ENCODE data around the gene TNNT2.
A peak's percentile ranks its signal among the peaks of the same experiment; 100 is the strongest.

Gene TNNT2

DNA sequence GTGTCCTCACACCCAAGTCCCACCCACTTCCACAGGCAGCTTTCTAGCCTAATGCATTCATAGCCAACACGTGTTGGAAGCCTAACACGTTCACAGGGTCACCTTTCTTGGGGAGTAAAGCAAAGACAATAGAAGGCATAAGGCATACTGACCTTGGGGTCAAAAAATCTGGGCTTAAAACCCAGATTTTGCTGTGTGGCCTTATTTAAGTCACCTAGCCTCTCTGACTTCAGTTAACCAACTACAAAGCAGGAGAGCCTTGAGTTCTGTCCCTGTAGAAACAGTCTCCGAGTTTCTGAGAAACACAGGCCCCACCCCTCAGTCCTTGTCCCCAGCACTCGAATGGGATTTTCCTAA is 1.4 kb downstream of the TNNT2 start:
- DNase-seq = no peak

DNA sequence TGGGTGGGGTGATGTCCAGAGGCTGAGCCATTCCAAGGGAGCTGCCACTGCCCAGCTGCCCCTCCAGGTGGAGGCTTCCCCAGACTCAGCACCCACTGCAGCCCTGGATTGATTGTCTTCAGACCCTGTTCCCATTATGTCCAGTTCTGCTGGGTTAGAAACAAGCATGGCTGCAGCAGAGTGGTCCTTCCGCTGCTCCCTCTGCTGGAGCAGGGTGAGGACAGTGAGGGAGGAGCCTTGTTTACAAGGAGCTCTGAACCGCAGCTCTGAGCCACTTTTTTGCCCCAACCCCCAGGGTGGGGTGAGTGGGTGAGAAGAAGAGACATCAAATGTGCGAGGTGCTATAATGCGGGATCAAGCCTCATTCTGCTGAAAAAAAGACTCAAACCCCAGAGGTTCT is 2.3 kb downstream of the TNNT2 start:
- DNase-seq = no peak

DNA sequence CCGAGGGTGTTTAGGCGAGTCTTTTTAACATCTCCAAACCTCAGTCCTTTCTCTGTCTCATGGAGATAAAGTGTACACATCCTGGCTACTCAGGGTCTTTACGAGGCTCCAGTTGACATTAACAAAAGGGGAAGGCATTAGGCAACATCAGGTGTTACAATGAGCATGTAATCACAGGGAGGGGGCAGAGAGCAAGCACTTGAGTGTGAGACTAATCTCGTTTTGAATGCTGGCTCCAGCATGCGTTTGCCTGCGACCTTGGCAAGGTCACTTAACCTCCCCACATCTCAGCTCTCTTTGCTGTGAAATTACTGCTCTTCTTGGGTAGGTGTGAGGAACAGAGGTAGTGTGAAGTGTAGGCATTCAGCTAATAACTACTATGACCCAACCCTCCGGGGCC is 3.1 kb downstream of the TNNT2 start:
- peak; percentile 57 for DNase-seq

DNA sequence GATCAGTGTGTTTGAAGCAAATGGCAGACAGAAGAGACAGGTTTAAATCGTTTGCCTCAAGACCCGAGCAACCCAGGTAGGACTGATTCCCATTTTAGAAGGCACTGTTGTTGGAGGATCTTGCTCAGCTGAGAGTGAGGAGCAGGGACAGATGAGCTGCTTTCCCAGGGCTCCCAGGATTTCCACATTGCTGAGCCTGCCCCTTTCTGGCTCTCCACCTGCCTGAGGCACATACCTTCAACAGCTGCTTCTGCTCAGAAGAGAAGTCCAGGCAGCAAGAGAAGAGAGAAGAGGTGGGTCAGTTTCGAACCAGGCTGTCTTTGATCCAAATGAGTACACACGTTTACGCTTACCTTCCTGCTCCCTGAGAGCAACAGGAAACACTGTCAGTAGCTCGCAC is 5.7 kb downstream of the TNNT2 start:
- DNase-seq = no peak

DNA sequence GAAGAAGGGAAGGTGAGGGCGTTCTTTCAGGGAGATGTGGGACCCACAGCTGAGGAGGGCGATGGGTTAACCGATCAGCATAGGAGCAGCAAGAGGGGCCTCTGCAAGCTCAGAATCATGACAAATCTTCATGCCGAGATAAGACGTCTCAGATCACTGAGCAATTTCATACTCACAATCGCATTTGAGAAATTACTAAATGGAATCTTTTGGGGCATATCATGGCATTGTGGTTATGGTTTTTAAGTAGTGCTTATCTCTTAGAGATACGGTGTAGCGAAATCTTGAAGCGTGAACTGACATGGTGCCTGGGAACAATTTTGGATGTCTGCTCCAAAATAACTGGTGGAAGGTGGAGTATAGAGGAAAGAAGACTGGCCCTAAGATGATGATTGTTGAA is 6.2 kb downstream of the TNNT2 start:
- no peak for DNase-seq

DNA sequence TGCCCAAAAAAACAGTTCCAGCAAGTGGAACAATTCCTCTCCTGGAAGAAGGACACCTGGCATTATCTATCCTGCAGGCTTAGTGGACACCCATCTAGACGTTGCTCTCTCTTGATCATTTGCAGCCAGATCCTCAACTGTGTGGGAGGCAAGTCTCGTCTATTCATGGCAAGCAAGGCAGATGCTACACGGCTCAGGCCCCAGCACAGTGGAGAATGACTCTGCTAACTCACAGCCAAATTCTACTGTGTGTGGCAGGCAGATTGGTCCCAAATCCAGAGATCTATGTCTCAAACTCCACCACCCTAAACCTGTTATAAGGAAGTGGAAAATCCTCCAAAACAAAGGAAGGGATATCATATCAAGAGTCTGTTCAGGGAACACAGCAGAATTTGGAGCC is 7.0 kb downstream of the TNNT2 start:
- no peak for DNase-seq

DNA sequence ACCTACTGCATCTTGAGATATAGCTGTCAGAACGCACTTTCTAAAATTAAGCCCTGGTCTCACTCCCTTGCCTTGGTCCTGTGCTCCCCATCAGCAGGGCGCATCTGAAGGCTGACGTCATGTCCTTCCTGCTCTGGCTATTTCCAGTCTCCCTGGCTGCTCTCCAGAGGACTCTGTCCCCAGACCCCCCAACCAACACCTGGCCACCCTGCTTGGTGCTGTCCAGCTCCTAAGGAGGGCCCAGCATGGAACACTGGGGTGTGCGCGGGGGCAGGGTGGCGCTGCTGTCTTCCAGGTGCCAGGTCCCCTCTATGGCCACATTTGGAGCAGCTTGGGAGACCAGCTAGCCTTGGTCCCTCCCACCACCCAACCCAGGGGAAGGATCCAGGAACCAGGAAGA is 8.3 kb downstream of the TNNT2 start:
- DNase-seq = no peak

DNA sequence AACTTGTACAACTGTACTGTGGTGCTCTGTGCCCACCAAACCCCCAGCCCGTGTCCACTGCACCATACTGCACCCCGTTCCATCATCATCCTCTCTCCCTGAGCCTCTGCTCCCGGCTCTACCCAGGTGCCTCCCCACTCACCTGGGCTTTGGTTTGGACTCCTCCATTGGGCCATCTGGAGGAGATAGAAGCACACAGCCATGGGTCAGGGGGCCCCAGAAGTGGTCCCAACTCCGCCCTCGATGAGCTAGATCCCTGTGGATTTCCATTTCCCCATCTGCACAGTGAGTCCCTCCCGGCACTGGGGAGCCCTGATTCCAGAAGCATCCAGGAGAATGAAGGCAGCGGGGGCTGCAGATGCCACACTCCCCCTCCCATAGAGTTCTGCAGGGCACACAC is 10.8 kb downstream of the TNNT2 start:
- DNase-seq = no peak

DNA sequence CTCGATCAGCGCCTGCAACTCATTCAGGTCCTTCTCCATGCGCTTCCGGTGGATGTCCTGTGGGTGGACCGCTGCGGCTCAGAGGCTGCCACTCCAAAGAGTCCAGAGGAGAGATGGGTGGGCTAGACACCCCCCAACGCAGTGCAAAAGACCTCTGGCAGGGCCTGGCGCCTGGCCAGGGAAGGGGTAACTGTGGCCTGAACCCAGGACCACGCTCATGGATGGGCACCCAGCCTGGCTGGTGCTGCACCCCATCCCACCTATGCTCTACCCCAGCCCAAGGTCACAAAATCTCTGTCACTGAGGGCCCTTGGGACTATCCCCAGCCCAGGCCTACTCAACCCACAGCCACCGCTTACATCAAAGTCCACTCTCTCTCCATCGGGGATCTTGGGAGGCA is 12.2 kb downstream of the TNNT2 start:
- no peak for DNase-seq

DNA sequence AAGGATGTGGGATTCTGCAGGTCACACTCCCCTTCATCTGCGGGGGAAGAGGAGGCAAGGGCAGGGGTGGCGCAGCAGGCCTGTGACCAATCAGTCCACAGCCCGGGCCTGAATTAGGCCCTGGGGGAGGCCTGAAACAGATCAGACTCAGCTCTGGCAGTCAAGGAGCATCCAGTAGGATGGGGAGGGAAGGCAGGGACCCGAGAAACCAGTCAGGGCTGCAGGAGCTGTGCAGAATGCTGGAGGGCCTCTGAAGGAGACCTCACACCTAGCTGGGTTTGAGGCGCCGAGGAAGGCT is 12.7 kb downstream of the TNNT2 start:
- DNase-seq = no peak

DNA sequence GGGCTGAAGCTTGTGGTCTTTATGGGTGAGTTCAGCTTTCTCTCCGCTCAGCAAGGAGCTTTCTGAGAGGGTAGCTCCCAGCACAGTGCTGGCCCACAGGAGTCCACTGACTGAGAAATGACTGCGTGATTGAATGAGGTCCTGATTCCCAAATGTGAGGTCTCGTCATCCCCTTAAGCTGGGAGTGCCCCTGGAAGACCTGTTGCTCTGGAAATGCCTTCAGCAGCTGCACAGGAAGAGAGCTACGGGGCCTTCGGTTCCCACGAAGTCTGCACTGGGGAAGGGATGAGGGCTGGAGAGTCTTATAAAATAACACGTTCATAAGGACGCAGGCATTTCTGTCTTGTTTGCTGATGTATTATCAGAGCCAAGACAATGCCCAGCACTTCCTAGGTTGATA is 14.0 kb downstream of the TNNT2 start:
- no peak for DNase-seq

DNA sequence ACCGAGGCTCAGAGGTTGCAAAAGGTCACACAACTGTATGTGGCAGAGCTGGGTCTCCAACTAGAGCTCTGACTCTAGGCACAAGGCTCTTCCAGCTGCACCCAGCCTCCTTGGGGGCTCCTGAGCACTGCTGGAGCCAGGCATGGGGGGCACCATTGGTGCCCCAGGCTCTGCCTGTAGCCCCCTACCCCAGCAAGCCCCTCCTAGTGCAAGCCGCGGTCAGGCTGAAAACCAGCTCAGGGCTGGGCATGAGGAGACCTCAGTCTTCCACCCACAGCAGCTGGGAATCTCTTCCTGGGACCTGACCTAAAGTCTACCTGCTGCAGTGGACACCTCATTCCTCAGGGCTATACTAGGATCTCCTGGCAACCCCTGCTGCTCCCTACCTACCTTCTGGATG is 14.6 kb downstream of the TNNT2 start:
- no peak for DNase-seq

DNA sequence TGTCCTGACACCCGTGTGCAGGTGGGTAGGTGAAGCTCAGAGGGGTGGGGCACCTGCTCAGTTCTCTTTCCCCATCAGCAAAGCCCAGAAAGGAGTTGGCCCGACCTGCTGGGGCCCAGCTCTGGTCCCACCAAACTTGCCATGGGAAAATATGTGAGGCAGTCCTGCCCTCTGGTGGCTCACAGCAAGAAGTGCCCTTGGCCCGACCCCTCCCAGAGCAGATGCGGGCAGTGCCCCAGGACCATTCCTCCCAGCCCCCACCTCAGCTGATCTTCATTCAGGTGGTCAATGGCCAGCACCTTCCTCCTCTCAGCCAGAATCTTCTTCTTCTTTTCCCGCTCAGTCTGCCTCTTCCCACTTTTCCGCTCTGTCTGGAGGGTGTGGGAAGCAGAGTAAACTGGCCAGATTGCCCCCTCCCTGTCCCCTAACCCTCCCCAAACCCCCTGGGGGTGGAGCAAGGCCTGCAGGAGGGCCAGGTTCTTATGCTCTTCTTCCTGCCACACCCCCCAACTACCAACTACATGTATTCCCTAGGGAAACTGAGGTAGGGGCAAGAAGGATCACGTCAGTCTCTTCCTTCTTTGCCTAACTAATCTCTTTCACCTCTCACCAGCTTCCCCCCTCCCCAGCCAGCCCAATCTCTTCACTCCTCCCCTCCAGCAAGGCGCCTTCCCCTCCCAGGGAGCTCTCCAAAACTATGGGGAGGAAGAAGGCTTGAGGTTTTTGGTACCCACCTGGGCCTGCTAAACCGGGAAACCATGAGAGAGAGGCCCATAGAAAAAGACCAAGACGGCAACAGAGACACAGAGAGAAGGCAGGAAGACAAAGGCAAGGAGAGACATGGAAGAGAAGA is 15.6 kb downstream of the TNNT2 start:
- peak; percentile 21 for DNase-seq

DNA sequence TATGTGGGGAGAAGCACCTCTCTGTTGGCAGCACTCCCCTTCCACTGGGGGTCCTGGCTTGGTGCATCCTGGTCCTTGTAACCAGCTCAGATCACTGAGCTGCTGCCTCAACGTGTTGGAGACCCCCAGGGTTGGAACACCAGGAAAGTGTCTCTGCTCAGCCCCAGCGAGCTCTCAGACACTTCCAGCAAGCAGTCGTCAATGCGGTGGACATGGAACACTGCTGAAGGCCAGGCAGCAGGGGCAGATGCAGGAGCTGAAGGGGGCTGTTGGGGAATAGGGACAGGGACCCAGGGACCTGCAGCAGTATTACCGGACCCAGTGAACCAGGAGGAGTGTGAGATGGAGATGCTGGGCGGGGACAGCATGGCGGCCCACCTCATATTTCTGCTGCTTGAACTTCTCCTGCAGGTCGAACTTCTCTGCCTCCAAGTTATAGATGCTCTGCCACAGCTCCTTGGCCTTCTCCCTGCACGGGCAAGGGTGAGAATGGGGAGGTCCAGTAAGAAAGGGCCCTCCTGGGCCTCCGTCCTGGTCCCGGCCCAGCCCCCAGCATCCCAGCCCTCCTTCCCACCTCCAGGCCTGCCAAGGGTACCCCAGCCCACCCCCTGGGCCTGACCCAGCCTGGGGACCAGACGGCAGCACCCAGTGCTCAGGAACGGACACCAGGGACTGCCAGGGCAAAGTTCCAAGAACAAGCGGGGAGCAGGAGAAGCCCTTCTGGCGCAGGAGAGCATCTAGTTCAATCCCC is 16.4 kb downstream of the TNNT2 start:
- DNase-seq = no peak

DNA sequence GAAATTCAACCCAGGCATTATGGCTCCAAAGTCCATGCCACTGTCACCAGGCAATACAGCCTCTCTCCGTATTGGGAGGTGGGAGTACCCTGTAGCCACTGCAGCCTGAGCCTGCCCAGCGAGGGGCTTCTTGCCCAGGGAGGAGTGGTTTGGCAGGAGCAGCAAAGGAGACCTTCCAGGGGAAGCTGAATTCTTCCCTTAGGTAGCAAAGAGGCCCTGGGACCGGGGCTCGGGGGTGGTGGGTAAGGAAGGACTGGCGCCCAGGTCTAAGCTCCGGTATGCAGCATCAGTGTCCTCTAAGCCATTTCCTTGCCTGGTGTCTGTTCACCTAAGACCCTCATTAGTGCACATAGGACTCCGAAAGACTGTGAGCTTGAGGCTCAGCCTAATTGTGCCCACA is 17.0 kb downstream of the TNNT2 start:
- no peak for DNase-seq

DNA sequence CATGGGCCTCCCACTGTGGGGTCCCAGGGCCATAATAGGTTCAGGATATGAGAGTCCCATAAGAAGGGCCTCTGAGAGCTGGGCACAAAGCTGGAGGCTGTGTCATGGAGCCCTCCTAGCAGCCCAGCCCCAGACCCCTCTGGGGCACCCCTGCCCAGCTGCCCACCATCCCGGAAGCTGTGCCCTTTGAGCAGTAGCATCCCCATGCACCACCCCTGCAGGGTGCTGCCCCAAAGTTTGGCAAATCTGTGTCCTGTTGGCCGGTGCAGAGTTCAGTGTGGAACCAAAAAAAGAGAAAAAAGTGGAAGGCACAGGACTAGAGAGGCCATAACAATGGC is 17.6 kb downstream of the TNNT2 start:
- no peak for DNase-seq

DNA sequence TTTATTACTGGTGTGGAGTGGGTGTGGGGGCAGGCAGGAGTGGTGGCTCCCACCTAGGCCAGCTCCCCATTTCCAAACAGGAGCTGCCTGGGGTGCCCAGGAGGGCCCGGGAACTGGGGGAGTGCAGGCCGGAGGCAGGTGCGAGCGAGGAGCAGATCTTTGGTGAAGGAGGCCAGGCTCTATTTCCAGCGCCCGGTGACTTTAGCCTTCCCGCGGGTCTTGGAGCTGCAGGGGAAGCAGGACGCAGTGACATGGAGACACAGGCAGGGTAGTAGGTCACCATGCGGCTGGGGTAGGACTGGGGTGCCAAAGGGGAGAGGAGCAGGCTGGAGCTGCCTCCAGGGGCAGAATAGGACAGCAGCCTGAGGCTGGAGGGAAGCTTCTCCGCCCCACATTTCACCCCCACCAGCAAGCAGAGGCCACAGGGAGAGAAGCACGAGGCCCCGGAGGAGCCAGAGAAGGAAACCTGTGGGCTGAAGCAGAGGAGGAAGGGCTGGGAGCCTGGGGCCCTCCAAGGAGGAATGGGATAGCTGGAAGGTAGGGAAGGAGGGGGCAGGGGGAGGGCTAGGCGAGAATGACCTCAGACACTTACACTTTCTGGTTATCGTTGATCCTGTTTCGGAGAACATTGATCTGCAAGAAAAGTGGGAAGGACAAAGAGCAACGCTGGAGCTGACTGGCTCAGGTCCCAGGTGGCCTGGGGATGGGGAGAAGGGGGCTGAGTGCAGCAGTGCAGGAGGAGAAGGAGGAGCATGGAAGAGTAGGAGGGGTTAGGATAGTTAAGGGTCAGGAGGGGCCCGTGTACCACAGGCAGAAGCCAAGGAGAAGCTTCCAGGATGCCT is 18.2 kb downstream of the TNNT2 start:
- DNase-seq = no peak

DNA sequence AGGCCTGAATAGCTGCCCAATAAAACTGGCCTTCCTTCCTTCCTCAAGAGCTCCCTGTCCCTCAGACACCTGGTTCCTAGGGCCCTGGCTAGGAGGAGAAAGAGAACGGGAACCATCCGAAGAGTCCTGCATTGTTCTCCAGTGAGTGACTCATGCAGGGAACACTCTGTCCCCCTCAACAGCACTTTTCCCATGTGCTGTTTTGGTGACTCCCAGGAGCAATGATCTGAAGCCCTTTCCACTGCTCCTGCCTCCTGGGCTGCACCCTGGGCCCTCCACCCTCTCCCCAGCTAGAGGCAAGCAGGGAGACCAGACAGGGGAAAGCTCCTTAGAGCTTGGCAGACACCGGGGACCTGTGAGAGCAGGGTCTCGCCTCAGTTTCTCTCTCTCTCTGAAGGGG is 18.9 kb downstream of the TNNT2 start:
- no peak for DNase-seq

DNA sequence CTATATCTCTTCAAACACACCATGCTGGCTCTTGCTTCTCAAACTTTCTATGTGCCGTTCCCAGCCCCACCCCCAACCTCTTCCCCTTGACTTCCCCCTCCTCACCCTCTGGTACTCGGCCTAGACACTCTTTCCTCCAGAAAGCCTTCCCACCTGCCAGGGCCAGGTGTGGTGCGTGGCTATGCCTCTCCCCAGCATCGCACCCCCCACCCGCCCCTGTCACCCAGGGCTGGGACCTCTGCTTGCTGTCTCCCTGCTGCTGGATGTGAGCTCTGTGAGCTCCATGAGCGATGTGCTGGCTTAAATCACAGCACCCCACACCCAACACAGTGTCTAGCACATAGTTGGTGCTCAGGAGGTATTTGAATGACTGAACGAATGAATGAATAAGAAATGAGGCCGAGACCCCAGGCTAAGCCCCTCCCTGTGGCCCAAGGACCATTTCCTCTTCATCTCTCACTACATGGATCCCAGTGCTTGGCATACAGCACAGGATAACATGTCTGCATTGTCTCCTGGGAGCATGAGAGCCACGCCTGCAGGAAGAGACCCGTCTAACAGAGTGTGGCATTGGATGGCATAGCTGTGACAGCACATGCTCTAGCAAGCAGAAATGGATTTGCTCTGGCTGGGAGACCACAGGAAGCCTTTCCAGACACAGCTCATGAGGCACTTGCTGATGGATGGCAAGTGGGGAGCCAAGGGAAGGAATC is 19.7 kb downstream of the TNNT2 start:
- DNase-seq = no peak

DNA sequence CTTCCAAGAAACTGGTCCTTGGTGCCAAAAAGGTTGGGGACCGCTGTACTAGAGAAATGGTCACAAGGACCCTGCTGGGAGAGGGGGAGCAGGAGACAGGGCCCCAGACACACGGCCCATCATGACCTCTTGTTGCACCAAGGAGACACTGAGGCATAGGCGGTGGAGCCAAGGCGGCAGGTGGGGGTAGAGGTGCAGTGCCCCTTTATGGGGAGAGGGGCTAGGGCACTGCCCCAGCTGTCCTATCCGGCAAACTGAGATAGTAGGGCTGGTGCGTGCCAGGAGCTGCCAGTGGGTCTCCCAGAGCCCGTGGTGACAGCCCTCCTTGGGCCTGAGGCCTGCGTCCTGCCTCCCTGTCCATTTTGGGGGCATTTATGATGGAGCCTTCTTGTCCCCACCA is 20.3 kb downstream of the TNNT2 start:
- no peak for DNase-seq

DNA sequence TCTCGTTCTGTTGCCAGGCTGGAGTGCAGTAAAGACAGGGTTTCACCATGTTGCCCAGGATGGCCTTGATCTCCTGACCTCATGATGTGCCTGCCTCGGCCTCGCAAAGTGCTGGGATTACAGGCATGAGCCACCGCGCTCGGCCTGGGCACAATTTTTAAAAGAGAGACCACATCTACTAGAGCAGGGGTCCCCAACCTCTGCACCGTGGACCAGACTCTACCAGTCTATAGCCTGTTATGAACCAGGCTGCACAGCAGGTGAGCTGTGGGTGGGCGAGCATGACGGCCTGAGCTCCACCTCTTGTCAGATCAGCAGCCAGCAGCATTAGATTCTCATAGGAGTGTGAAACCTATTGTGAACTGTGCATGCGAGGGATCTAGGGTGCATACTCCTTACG is 20.8 kb downstream of the TNNT2 start:
- no peak for DNase-seq

DNA sequence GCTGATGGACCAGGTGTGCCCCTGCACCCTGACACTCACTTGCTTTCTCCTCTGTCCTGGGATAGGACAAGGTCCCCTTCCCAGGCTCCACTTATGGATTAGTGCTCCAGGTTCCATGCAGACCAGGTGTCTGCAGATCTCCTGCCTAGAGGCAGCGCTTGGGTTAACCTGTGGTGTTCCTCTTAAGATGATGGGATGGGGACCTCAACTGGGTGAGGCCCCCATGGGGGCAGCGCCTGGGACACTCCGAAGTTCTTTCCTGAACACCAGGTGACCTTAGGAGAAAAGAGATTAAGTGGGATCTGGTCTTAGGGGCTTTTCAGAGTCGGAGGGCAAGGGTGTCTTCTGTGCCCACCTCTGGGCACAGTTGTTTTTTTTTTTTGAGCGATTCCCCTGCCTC is 21.2 kb downstream of the TNNT2 start:
- DNase-seq = no peak

DNA sequence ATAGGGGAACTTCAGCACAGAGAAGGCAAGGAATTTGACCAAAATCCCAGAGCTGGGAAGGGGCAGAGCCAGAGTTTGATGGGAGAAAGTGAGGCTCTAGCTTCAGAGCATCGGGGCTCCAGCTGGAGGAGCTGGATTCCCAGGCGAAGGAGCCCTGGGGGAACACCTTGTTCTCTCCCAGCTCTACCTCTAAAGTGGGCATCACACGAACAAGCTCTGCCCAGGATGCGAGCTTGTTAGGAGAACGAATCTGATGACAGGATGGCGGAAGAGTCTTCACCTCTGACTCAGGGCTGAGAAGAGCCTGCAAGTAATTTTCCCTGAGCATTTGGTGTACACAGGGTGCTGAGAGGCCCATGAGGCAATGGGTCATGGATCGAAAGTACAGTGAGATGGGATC is 22.0 kb downstream of the TNNT2 start:
- DNase-seq = no peak

DNA sequence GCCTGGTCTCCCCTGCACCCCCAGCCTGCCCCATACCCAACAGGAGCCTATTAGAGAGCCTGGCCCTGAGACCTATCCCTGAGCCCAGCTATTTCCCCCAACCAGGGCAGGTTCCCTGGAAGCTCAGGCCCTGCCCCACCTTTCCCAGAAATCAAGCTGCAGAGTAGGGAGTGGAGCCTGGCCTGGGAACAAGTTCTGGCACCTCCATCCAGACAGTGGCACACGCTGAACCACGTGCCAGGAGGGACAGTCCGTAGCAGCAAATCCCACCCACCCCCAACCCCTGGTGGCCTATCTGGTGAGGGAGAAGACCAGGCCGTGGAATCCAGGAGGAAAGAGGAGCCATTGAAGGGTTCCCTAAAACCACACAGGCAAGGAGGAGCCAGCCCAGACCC is 22.6 kb downstream of the TNNT2 start:
- no peak for DNase-seq

Data from NCI-H2029 (cell line).